Activated CD4-positive, alpha-beta T cell treated with anti-CD3 and anti-CD28 coated beads, Interleukin-10, Interleukin-2, amounts not matched to agents 100 ng/mL and 50 ng/mL, durations not matched to agents 16 hours and 8 hours (primary cell): Measurements from ENCODE around the gene ZNF775.
"Not testable (repeated sequence)": the region's sequence is repeated elsewhere in the genome, so short reads cannot be mapped to it uniquely, and the experiment has no call there.

Experiments
- DNase-seq: peaks from one replicate; pipeline ENCODE4 v3.0.0-alpha.2; 2020

Gene ZNF775

GRCh38 chr7:150383710-150384397 is 4.7 kb downstream of the ZNF775 start:
- DNase-seq, result no peak

DNA sequence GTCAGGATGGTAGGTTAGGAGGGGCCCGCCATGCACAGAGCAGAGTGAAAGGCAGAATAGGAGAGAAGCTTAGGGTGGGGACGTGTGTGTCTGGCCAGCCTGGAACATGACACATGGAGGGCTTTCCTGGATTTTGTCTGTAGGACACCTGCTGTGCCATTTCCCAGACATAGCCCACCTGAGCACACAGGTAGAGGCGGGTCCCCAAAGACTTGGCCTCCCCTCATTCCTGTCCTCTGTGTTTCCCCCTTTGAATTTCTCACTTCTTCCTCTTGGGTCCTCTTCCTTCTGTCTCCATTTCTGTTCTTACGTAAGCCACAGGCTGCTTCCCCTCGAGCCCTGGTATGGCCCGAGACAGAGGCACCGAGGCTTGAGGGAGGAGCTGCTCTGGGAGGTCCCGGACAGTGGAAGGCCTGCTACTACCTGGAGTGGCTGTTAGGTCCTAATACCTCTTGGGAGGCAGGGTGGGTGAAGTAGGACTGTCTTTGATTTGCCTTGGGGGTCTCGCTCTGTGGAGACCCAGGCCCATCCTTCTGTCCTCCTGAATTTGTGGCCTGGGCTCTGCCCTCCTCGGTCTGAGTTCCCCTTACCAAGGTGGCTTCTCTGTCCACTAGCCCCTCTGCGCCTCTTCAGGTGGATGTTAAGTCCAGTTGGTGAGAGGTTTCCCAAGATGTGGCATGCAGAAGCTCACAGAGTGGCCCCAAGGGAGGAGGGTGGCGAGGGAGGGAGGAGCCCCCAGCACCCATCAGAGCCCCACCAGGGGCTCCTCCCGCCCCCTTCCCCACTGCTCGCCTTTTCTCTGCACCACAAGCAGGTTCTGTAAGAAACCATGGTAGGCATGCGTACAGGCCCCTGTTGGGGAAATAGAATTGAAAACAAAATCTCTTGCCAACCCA is 5.5 kb downstream of the ZNF775 start:
- no peak for DNase-seq

GRCh38 chr7:150385302-150385723 is 6.2 kb downstream of the ZNF775 start:
- no peak for DNase-seq

DNA sequence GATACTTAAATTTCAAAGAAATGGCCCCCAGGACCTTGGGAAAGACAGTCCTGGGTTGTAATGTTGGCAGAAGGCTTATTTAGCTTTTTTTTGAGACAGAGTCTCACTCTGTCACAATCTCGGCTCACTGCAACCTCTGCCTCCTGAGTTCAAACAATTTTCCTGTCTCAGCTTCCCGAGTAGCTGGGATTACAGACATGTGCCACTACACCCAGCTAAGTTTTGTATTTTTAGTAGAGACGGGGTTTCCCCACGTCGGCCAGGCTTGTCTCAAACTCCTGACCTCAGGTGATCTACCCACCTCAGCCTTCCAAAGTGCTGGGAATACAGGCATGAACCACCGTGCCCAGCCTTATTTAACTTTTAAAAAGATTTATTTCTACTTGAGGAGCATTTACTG is 6.8 kb downstream of the ZNF775 start:
- not testable (repeated sequence) for DNase-seq

DNA sequence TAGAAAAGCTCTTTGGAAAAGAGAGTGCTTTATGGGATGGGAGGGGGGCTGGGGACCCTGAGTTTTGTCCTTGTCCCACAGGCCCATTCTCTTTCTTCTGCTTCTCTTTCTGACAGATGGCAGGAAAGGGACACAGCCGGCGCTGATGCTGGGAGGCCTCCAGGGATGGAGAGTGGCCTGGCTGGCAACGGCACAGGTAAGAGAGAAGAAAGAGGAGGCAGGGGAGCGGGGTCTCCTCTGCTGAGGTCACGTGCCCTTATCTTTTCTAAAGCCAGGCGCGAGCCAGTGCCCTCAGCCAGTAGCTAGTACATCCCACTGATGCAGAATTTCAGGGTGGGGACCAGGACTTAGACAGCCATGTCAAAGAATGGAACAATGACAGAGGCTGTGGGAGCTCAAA is 9.2 kb downstream of the ZNF775 start:
- DNase-seq, result no peak

DNA sequence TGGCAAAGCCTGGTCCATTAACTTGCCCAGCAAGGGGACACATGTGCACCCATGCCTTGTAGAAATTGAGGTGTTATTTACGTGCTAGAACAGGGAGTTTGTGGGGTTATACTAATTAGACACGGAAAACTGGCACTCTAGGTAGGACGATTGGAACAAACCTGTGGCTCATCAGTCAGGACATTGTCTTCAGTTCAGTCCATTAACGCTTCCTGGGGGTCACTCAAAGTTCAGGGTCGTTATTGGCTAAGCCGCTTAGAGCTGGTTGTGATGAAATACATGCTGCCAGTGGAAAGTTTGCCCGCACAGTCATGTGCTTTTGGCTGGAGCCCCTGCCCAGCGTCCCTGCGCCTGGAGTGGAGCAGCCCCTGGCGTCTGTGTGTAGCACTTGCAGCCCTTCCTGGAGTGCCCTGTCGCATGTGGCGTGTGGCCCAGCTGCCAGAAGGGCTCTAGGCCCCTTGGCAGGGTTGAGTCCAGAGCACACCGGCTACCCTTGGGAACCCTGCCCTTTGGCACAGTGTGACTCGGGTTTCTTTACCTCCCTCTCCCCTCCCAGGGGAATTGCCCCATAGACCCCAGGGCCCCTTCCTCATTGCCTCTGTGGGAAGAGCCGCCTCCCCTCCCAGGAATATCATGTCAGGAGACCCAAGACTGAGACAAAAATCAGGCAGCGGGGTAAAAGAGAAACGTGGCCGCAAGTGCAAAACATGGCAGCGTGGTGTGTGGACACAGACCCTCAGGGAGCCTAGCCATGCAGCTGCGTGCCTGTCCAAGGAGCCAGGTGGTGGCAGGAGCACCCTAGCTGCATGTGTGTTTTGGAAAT is 9.8 kb downstream of the ZNF775 start:
- no peak for DNase-seq

DNA sequence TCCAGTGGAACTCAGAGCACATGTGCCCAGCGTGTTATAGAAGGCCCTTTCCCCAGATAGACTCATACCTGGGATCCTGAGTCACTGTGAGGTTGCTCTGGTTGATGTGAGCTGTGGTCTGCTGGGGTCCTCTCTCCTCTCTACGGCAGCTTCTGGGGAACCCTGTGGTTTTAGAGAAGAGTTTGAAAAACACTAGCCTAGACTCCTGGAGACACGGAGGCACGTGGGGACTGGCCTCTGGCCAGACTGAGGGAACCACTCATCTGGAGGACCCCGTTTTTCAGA is 10.3 kb downstream of the ZNF775 start:
- no peak for DNase-seq

- no peak for DNase-seq
These were observed 11.1 kb downstream of the ZNF775 start for GRCh38 chr7:150390205-150390604.

GRCh38 chr7:150393325-150393724 is 14.2 kb downstream of the ZNF775 start:
- no peak for DNase-seq

- DNase-seq, result no peak
These were observed 17.3 kb downstream of the ZNF775 start for GRCh38 chr7:150396426-150396825.

DNA sequence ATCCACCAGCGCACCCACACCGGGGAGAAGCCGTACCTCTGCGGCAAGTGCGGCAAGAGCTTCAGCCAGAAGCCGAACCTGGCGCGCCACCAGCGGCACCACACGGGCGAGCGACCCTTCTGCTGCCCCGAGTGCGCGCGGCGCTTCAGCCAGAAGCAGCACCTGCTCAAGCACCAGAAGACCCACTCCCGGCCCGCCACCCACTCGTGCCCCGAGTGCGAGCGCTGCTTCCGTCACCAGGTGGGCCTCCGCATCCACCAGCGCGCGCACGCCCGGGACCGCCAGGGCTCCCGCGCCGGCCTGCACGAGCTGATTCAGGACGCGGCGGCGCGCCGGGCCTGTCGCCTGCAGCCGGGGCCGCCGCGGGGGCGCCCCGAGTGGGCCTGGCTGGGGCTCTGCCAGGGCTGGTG is 17.7 kb downstream of the ZNF775 start:
- no peak for DNase-seq

DNA sequence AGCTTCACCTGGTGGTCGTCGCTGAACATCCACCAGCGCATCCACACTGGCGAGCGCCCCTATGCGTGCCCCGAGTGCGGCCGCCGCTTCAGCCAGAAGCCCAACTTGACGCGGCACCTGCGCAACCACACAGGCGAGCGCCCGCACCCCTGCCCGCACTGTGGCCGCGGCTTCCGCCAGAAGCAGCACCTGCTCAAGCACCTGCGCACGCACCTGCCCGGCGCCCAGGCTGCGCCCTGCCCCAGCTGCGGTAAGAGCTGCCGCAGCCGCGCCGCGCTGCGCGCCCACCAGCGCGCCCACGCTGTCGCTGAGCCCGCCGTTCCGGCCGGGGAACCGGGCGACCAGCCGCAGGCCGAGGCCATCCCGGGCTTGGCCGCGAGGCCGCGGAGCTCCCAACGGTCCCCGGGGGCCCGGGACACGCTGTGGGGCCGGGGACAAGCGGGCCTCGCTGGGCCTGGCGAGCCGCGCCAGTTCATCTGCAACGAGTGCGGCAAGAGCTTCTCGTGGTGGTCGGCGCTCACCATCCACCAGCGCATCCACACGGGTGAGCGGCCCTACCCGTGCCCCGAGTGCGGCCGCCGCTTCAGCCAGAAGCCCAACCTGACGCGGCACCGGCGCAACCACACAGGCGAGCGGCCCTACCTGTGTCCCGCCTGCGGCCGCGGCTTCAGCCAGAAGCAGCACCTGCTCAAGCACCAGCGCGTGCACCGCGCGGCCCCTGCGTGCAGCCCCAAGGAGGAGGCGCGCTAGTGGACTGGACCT is 18.4 kb downstream of the ZNF775 start:
- DNase-seq, result no peak

DNA sequence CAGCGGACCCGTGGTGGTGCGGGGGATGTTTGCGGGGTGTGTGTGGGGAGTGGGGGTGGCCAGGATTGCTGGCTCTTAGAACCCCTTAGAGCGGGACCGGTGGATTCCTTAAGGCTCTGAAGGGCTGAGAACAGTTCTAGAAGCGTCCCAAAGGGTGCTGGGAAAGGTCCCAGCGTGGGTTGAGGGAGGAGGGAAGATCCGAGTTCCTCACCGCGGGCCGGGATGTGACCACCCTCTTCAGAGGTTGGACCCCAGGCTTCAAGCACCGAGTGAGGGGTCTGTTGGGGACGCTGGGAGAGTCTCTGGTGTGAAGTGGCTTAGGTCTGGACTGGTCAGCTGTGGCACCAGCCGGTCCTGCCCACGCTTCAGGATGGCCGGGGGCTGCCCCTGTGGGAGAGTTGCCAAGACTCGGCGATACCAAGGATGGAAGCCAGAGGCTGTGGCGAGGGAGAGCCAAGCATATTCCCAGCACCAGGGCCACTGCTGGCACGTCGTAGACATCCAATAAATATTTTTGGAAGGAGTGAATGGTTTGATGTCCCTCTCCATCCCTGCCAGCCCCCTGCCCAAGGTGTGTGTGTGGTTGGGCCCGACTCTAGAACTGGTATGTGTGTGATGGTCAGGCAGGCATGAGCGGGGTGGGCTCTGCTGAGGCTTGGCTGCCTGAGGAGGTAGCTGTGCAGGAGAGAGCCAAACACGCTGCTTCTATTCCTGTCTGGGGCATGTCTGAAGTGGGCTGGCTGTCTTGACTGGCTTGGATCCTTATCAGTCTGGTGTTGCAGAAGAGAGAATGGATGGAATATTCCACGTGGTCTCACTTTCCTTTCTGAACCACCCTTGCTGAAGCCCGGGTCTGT is 19.2 kb downstream of the ZNF775 start:
- no peak for DNase-seq

GRCh38 chr7:150398965-150399320 is 19.8 kb downstream of the ZNF775 start:
- DNase-seq, result no peak

GRCh38 chr7:150399421-150400007 is 20.4 kb downstream of the ZNF775 start:
- DNase-seq, result no peak

- DNase-seq, result no peak
These were observed 21.1 kb downstream of the ZNF775 start for GRCh38 chr7:150400008-150400787.

- DNase-seq, result no peak
These were observed 21.8 kb downstream of the ZNF775 start for GRCh38 chr7:150400788-150401423.

- no peak for DNase-seq
These were observed 22.3 kb downstream of the ZNF775 start for GRCh38 chr7:150401424-150401790.

- DNase-seq, result no peak
These were observed 22.9 kb downstream of the ZNF775 start for GRCh38 chr7:150401861-150402631.
